Measurements from ENCODE around the gene POU2F2. TPM values are rescaled to one million over a fixed set of nuclear protein-coding genes. Genes with fewer than 3 reads are reported as not detected.
A peak's percentile ranks its signal among the peaks of the same experiment; 100 is the strongest.

The POU2F2 gene
- polyA plus RNA-seq, 2 of the 4 experiments (the other 2 are of a cell fraction): 0.16 to 0.28 TPM

GRCh38 chr19:42134535-42135070 lies 2.4 kb upstream of the POU2F2 start:
- Histone ChIP-seq H3K4me3 (no peak overlapping the region), H3K4me2 (no peak overlapping the region), H3K27ac (no peak overlapping the region), H3K9me3 (no peaks in the 10 kb centered on the region), H3K4me1 (peaks cover 9% of the 10 kb centered on the region; the same call in 2 of the 3 replicates)
- TF ChIP-seq NPAS2 (CRISPR knock-in tag; IDR thresholded peaks at IDR 0.05; ENCODE audit: borderline replicate concordance): no peak
- no peak for TF ChIP-seq MAFK (IDR thresholded peaks at IDR 0.05; ENCODE audit: partially characterized antibody)
- no peak for TF ChIP-seq EHMT2 (IDR thresholded peaks at IDR 0.05; ENCODE audit: low read depth)
- no peak for TF ChIP-seq PBX3 (IDR thresholded peaks at IDR 0.05)
- TF ChIP-seq SMC3 (IDR thresholded peaks at IDR 0.05): no peak
- no peak for TF ChIP-seq CBX8 (IDR thresholded peaks at IDR 0.05)
- no peak for TF ChIP-seq RNF2 (IDR thresholded peaks at IDR 0.05; ENCODE audit: borderline replicate concordance, low read depth)
- no peak for TF ChIP-seq RCOR1 (IDR thresholded peaks at IDR 0.05; ENCODE audit: low read depth, low read length)
- no peak for TF ChIP-seq E2F6 (IDR thresholded peaks at IDR 0.05; ENCODE audit: borderline replicate concordance, low read depth)
- TF ChIP-seq MYC (IDR thresholded peaks at IDR 0.05; ENCODE audit: borderline replicate concordance, low read length): no peak
- no peak for TF ChIP-seq RARB (CRISPR knock-in tag; IDR thresholded peaks at IDR 0.05)
- TF ChIP-seq HOXB13 (CRISPR knock-in tag; IDR thresholded peaks at IDR 0.05; ENCODE audit: low read depth): no peak
- no peak for TF ChIP-seq ZC3H11A (IDR thresholded peaks at IDR 0.05)
- TF ChIP-seq BCL3 (IDR thresholded peaks at IDR 0.05): no peak
- no peak for TF ChIP-seq EHF (CRISPR knock-in tag; IDR thresholded peaks at IDR 0.05)
- no peak for TF ChIP-seq HOXB5 (CRISPR knock-in tag; IDR thresholded peaks at IDR 0.05)
- no peak for TF ChIP-seq HDAC2 (IDR thresholded peaks at IDR 0.05)
- ATAC-seq (no peak), DNase-seq (ENCODE audit: low read depth in 1 of 2, low spot score in 1 of 2) (no peak), FAIRE-seq (no peak)
- 69% methylated on average over 26 of the region's 26 CpGs for WGBS (ENCODE audit: missing lambda C conversion rate)
- POLR2A ChIA-PET: no interaction called here
- CTCF ChIA-PET: interaction anchor here (0.6 to 23.2 kb wide), 16 partner anchors 14 to 278 kb away, joined by 3 to 678 read pairs (median 4); partner anchors contain the start of gene GSK3A

GRCh38 chr19:42132851-42133528 lies 744 bp upstream of the POU2F2 start:
- Histone ChIP-seq H3K4me1 (peaks cover 9% of the 10 kb centered on the region; the same call in 2 of the 3 replicates), H3K27ac (peak overlapping the region; percentile 15 to 53; a peak in 4 of 6 replicates), H3K4me3 (peak overlapping the region; percentile 35), H3K9me3 (no peaks in the 10 kb centered on the region), H3K4me2 (peak overlapping the region; percentile 92)
- ATAC-seq: peak; percentile 74 to 90
- TF ChIP-seq MAZ (IDR thresholded peaks at IDR 0.05; ENCODE audit: borderline replicate concordance, low read depth, low read length) (peak; percentile 95), ZSCAN20 (CRISPR knock-in tag; IDR thresholded peaks at IDR 0.05) (no peak), RAD21 (conservative IDR thresholded peaks at IDR 0.05 in 1 of 2, IDR thresholded peaks at IDR 0.05 in 1 of 2) (peak; percentile 99 to 100), CBX2 (IDR thresholded peaks at IDR 0.05; ENCODE audit: borderline replicate concordance, low read depth) (no peak), RNF2 (IDR thresholded peaks at IDR 0.05; ENCODE audit: borderline replicate concordance, low read depth) (0 out of 2 replicates have a peak, but pooled peaks have one; percentile 29), ESRRA (IDR thresholded peaks at IDR 0.05; ENCODE audit: borderline replicate concordance, low read length) (peak; percentile 25; the same call in 1 of the 2 replicates), JUN (IDR thresholded peaks at IDR 0.05) (peak in 1 of 2 experiments; percentile 40; a peak in 1 of 5 replicates), CHD4 (IDR thresholded peaks at IDR 0.05; ENCODE audit: borderline replicate concordance) (no peak), CTCF (IDR thresholded peaks at IDR 0.05) (peak; percentile 100), SMC3 (IDR thresholded peaks at IDR 0.05) (peak; percentile 100), HOXB5 (CRISPR knock-in tag; IDR thresholded peaks at IDR 0.05) (no peak)
- POLR2A ChIA-PET: interaction anchor here (1.0 kb wide), 2 partner anchors 44 to 110 kb away, joined by 3 to 4 read pairs; no protein-coding TSS in a partner anchor
- DNase-seq (ENCODE audit: low read depth in 1 of 2, low spot score in 1 of 2): peak; percentile 61 to 95
- CTCF ChIA-PET: interaction anchor here (0.7 to 23.2 kb wide), 71 partner anchors 9 to 336 kb away, joined by 3 to 678 read pairs (median 4); partner anchors contain the start of genes DEDD2, ERF, GSK3A and ZNF526
- FAIRE-seq: peak; percentile 61
- 11% methylated on average over 46 of the region's 46 CpGs for WGBS (ENCODE audit: missing lambda C conversion rate)
